Uterus (tissue), 2 donors: ENCODE data around the gene VRK2.

Source experiments
- CTCF ChIP-seq, 4 experiments: fragments of 200-600 bp in 2 of 4; fragments of 450-650 bp in 2 of 4; sonication (generic) in 2 of 4; IDR thresholded peaks; one replicate each; pipeline ENCODE4 v1.5.1; 2016 to 2019; ENCODE audit warnings: antibody characterized with exemption in 4 of 4, mild to moderate bottlenecking in 2 of 4, moderate library complexity in 1 of 4
- POLR2A ChIP-seq, 2 donors: fragments of 450-650 bp; IDR thresholded peaks; one replicate each; pipeline ENCODE4 v1.6.1; 2016; ENCODE audit warnings: antibody characterized with exemption in 2 of 2, mild to moderate bottlenecking in 1 of 2, moderate library complexity in 1 of 2

- no peak for TF ChIP-seq CTCF (IDR thresholded peaks at IDR 0.05)
- TF ChIP-seq POLR2A (IDR thresholded peaks at IDR 0.05): no peak
Measured at GRCh38 chr2:58063641-58064040, 17.0 kb downstream of the VRK2 start.
